Caco-2 (cell line): Measurements from ENCODE around the gene CAMTA2. TPM values are rescaled to one million over a fixed set of nuclear protein-coding genes. Genes with fewer than 3 reads are reported as not detected.
A peak's percentile ranks its signal among the peaks of the same experiment; 100 is the strongest.

Experiments
- BruUV-seq: library from RNA; stranded (reverse); fragments of 400-500 nt; replicated peaks from 2 replicates; lab custom pipeline; 2021; lab: Mats Ljungman, UMichigan
- CTCF ChIA-PET: fragments of 300-600 bp; sonication (Branson Sonifier 250); formaldehyde crosslinking; loops from one replicate; lab custom pipeline; 2022; ENCODE audit warnings: antibody characterized with exemption; lab: Charles Lee
- POLR2A ChIA-PET: fragments of 300-600 bp; sonication (Branson Sonifier 250); formaldehyde crosslinking; loops from one replicate; lab custom pipeline; 2022; ENCODE audit warnings: antibody characterized with exemption; lab: Charles Lee
- DNase-seq, 2 experiments: peaks; one replicate each; pipeline versions ENCODE4 v3.0.0 to v3.0.0-alpha.2; 2020 to 2022
- H3K27me3 ChIP-seq: replicated peaks from 2 replicates; pipeline ENCODE4 v1.6.0; 2011; ENCODE audit warnings: low read length; ENCODE audit not compliant: control insufficient read depth, insufficient read depth
- H3K36me3 ChIP-seq: 2 replicates; pipeline ENCODE4 v1.5.1; 2011; ENCODE audit warnings: low read length; ENCODE audit not compliant: control insufficient read depth, insufficient read depth
- H3K4me1 ChIP-seq: fragments of 250-450 bp; sonication (Bioruptor Pico); 2 replicates; pipeline ENCODE4 v1.5.1; 2020; ENCODE audit warnings: mild to moderate bottlenecking
- H3K4me3 ChIP-seq: 2 replicates; pipeline ENCODE4 v1.5.1; 2011; ENCODE audit warnings: low read depth, mild to moderate bottlenecking, control low read depth, low read length
- H3K9me3 ChIP-seq: fragments of 250-450 bp; sonication (Bioruptor Pico); 2 replicates; pipeline ENCODE4 v1.5.1; 2020; ENCODE audit warnings: mild to moderate bottlenecking, moderate library complexity
- H3K27ac Mint-ChIP-seq: one replicate; pipeline ENCODE4 v1.8.0; 2022; ENCODE audit warnings: mixed read lengths; ENCODE audit not compliant: unreplicated experiment
- H3K27me3 Mint-ChIP-seq: one replicate; pipeline ENCODE4 v1.8.0; 2022; ENCODE audit warnings: mixed read lengths; ENCODE audit not compliant: insufficient read depth, unreplicated experiment
- H3K36me3 Mint-ChIP-seq: one replicate; pipeline ENCODE4 v1.8.0; 2022; ENCODE audit warnings: mild to moderate bottlenecking, mixed read lengths; ENCODE audit not compliant: insufficient read depth, unreplicated experiment
- H3K4me1 Mint-ChIP-seq: one replicate; pipeline ENCODE4 v1.8.0; 2022; ENCODE audit warnings: low read depth, mixed read lengths; ENCODE audit not compliant: unreplicated experiment
- H3K4me3 Mint-ChIP-seq: one replicate; pipeline ENCODE4 v1.8.0; 2022; ENCODE audit warnings: mild to moderate bottlenecking, moderate library complexity, mixed read lengths; ENCODE audit not compliant: unreplicated experiment
- H3K9me3 Mint-ChIP-seq: one replicate; pipeline ENCODE4 v1.8.0; 2022; ENCODE audit warnings: mixed read lengths; ENCODE audit not compliant: unreplicated experiment
- CTCF ChIP-seq, 2 experiments: fragments of 200-600 bp in 1 of 2; IDR thresholded peaks; 1 replicate in 1 of 2; 2 replicates in 1 of 2; pipeline versions ENCODE4 v1.5.1 to v1.8.0; 2011 to 2022; ENCODE audit warnings: antibody characterized with exemption in 1 of 2, control low read depth in 1 of 2, inconsistent platforms in 1 of 2, low read depth in 1 of 2, low read length in 1 of 2, mild to moderate bottlenecking in 1 of 2, moderate library complexity in 1 of 2; ENCODE audit not compliant: insufficient read depth in 1 of 2, severe bottlenecking in 1 of 2, unreplicated experiment in 1 of 2
- intact Hi-C: fragments of 100-400 bp; cut with micrococcal nuclease; formaldehyde crosslinking; loops from one replicate; pipeline ENCODE4 v1.10.0; 2022; ENCODE audit not compliant: unreplicated experiment
- total RNA-seq: library from RNA; stranded (reverse); gene quantifications from 2 replicates; pipeline ENCODE4 v1.2.3, GENCODE V29; 2022

The CAMTA2 gene
- total RNA-seq, 1 experiment from 2014 or later = 18.8 TPM

DNA sequence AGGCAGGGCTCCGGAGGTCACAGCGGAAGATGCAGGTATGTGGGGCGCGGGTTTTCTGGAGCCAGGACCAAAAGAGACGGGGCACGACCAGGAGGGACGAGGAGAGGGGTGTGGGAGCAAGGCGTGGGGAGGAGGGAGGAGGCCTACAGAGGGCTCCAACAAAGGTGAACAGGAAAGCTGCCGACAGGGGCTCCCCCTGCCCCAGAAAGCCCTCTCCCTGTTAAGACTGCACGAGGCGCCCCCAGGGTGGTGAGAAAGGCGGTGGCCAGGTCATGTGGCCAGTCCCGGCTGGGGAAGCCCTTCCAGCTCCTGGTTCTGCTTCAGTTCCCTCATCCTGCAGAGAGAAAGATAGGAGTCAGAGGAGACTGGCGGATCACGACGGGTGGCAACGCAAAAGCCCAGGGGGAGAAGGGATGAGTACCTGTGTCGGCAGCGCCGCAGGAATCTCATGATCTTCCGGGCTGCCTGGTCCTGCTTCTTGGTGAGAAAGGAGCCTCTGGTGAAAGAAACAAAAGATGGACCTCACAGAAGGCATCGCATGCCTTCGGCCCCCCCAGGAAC is 18.9 kb downstream of the CAMTA2 start:
- intact Hi-C loops = no loop called here

GRCh38 chr17:4967539-4968485 is 19.7 kb downstream of the CAMTA2 start, which contains the start of gene SPAG7:
Gene SPAG7 (minus strand): TSS chr17:4967817. CDS start chr17:4967804, 13 bp downstream.
- Histone ChIP-seq H3K4me1 (peaks cover 4% of the 10 kb centered on the region; the same call in 1 of the 2 replicates), H3K4me3 (peak within 1 kb of the TSS; percentile 68), H3K9me3 (no peaks in the 10 kb centered on the region), H3K36me3 (no peaks in the 10 kb centered on the region), H3K27me3 (no peaks in the 10 kb centered on the region)
- POLR2A ChIA-PET = interaction anchor here (0.9 to 3.0 kb wide), 9 partner anchors 17 to 142 kb away, joined by 3 to 54 read pairs (median 9); partner anchors contain the start of genes ENO3, INCA1, KIF1C and PFN1
- BruUV-seq = no TSS peak
- DNase-seq = peak; percentile 85 to 90
- H3K4me3 Mint-ChIP-seq = no peak within 1 kb of the TSS
- no peaks in the 10 kb centered on the region for H3K9me3 Mint-ChIP-seq
- intact Hi-C loops = loop anchor here (1.0 to 2.0 kb wide), 2 partner anchors 19 to 27 kb away; partner anchors contain the start of genes RNF167 and SLC25A11
- no peak within 1 kb of the TSS for H3K27ac Mint-ChIP-seq
- H3K4me1 Mint-ChIP-seq = no peaks in the 10 kb centered on the region
- H3K36me3 Mint-ChIP-seq = peaks cover 23% of the 10 kb centered on the region
- no peaks in the 10 kb centered on the region for H3K27me3 Mint-ChIP-seq
- CTCF ChIA-PET = interaction anchor here (0.6 to 2.0 kb wide), 9 partner anchors 16 to 258 kb away, joined by 3 to 13 read pairs (median 5); partner anchors contain the start of genes CAMTA2, RNF167 and SLC25A11
- TF ChIP-seq CTCF (IDR thresholded peaks at IDR 0.05; ENCODE audit: insufficient read depth in 1 of 2, low read depth in 1 of 2, low read length in 1 of 2, severe bottlenecking in 1 of 2, unreplicated experiment in 1 of 2) = no peak

More for the DNA sequence above, 18.9 kb downstream of the CAMTA2 start:
- peak in 1 of 2 experiments; percentile 22 for DNase-seq
- H3K27me3 Mint-ChIP-seq = no peaks in the 10 kb centered on the region
- H3K27ac Mint-ChIP-seq = no peak overlapping the region
- POLR2A ChIA-PET = interaction anchor here (0.9 to 3.0 kb wide), 3 partner anchors 29 kb away, joined by 4 to 54 read pairs (median 4); partner anchors contain the start of genes KIF1C, RNF167 and SLC25A11
- H3K36me3 ChIP-seq = no peaks in the 10 kb centered on the region
- H3K36me3 Mint-ChIP-seq = peaks cover 28% of the 10 kb centered on the region
- no peak for TF ChIP-seq CTCF (IDR thresholded peaks at IDR 0.05; ENCODE audit: insufficient read depth in 1 of 2, low read depth in 1 of 2, low read length in 1 of 2, severe bottlenecking in 1 of 2, unreplicated experiment in 1 of 2)
- no peaks in the 10 kb centered on the region for H3K9me3 ChIP-seq
- peak overlapping the region; percentile 62 for H3K4me3 ChIP-seq
- H3K4me3 Mint-ChIP-seq = no peak overlapping the region
- no peaks in the 10 kb centered on the region for H3K9me3 Mint-ChIP-seq
- H3K27me3 ChIP-seq = no peaks in the 10 kb centered on the region
- no peaks in the 10 kb centered on the region for H3K4me1 Mint-ChIP-seq
- H3K4me1 ChIP-seq = peaks cover 4% of the 10 kb centered on the region; the same call in 1 of the 2 replicates
- CTCF ChIA-PET = no interaction called here
- TSS peak; percentile 27 for BruUV-seq
